Calu3 (cell line): ENCODE measurements around the gene DAPK3. TPM values are rescaled to one million over a fixed set of nuclear protein-coding genes. Genes with fewer than 3 reads are reported as not detected.
"Not testable (repeated sequence)": the region's sequence is repeated elsewhere in the genome, so short reads cannot be mapped to it uniquely, and the experiment has no call there.

Source experiments
- BruUV-seq: library from RNA; stranded (reverse); fragments of 400-500 nt; replicated peaks from 2 replicates; lab custom pipeline; 2021; lab: Mats Ljungman, UMichigan
- CTCF ChIA-PET: fragments of 300-600 bp; sonication (Branson Sonifier 250); formaldehyde crosslinking; loops from one replicate; lab custom pipeline; 2022; ENCODE audit warnings: antibody characterized with exemption; lab: Charles Lee
- DNase-seq: peaks from one replicate; pipeline ENCODE4 v3.0.0; 2022
- H3K27ac Mint-ChIP-seq: one replicate; pipeline ENCODE4 v1.8.0; 2022; ENCODE audit warnings: mixed read lengths; ENCODE audit not compliant: unreplicated experiment
- H3K27me3 Mint-ChIP-seq: one replicate; pipeline ENCODE4 v1.8.0; 2022; ENCODE audit warnings: mixed read lengths; ENCODE audit not compliant: unreplicated experiment
- H3K36me3 Mint-ChIP-seq: one replicate; pipeline ENCODE4 v1.8.0; 2022; ENCODE audit warnings: mild to moderate bottlenecking, moderate library complexity, mixed read lengths; ENCODE audit not compliant: insufficient read depth, unreplicated experiment
- H3K4me1 Mint-ChIP-seq: one replicate; pipeline ENCODE4 v1.8.0; 2022; ENCODE audit warnings: mild to moderate bottlenecking, low read depth, mixed read lengths; ENCODE audit not compliant: unreplicated experiment
- H3K4me3 Mint-ChIP-seq: one replicate; pipeline ENCODE4 v1.8.0; 2022; ENCODE audit warnings: mild to moderate bottlenecking, low read depth, moderate library complexity, mixed read lengths; ENCODE audit not compliant: unreplicated experiment
- H3K9me3 Mint-ChIP-seq: one replicate; pipeline ENCODE4 v1.8.0; 2022; ENCODE audit warnings: low read depth, mixed read lengths; ENCODE audit not compliant: unreplicated experiment
- intact Hi-C: fragments of 100-400 bp; cut with micrococcal nuclease; formaldehyde crosslinking; loops from one replicate; pipeline ENCODE4 v1.10.0; 2022; ENCODE audit not compliant: unreplicated experiment
- total RNA-seq: library from RNA; stranded (reverse); gene quantifications from 2 replicates; pipeline ENCODE4 v1.2.3, GENCODE V29; 2022
- TF ChIP-seq, protein P1 (sequence below): fragments of 200-600 bp; IDR thresholded peaks from one replicate; pipeline ENCODE4 v1.8.0; 2022; ENCODE audit warnings: antibody characterized with exemption; ENCODE audit not compliant: unreplicated experiment

Gene DAPK3
- total RNA-seq, 1 experiment from 2014 or later = 50.9 TPM

DNA sequence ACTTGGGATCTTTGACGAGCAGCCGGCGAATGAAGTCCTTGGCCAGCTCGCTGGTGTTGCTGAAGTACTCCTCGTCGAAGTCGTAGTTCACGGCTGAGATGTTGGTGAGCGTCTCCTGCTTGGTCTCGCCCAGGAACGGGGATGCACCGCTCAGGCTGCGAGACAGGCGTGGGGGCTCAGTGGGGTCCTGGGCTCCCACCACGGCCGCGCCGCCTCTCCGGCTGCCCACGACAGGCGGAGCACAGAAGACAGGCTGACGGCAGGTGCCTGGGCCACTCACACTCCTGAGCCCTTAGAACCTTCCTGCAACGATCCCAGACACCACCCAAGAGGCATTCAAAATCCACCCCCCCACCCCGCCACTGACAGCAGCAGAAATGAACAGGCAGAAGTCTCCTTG is 9.9 kb downstream of the DAPK3 start:
- intact Hi-C loops = no loop called here
- no TSS peak for BruUV-seq
- no peaks in the 10 kb centered on the region for H3K27me3 Mint-ChIP-seq
- TF ChIP-seq, protein P1, sequence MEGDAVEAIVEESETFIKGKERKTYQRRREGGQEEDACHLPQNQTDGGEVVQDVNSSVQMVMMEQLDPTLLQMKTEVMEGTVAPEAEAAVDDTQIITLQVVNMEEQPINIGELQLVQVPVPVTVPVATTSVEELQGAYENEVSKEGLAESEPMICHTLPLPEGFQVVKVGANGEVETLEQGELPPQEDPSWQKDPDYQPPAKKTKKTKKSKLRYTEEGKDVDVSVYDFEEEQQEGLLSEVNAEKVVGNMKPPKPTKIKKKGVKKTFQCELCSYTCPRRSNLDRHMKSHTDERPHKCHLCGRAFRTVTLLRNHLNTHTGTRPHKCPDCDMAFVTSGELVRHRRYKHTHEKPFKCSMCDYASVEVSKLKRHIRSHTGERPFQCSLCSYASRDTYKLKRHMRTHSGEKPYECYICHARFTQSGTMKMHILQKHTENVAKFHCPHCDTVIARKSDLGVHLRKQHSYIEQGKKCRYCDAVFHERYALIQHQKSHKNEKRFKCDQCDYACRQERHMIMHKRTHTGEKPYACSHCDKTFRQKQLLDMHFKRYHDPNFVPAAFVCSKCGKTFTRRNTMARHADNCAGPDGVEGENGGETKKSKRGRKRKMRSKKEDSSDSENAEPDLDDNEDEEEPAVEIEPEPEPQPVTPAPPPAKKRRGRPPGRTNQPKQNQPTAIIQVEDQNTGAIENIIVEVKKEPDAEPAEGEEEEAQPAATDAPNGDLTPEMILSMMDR = no peak
- DNase-seq = no peak
- H3K4me3 Mint-ChIP-seq = no peak overlapping the region
- no peaks in the 10 kb centered on the region for H3K9me3 Mint-ChIP-seq
- CTCF ChIA-PET = no interaction called here
- H3K27ac Mint-ChIP-seq = no peak overlapping the region
- H3K36me3 Mint-ChIP-seq = peaks cover 53% of the 10 kb centered on the region
- H3K4me1 Mint-ChIP-seq = no peaks in the 10 kb centered on the region

DNA sequence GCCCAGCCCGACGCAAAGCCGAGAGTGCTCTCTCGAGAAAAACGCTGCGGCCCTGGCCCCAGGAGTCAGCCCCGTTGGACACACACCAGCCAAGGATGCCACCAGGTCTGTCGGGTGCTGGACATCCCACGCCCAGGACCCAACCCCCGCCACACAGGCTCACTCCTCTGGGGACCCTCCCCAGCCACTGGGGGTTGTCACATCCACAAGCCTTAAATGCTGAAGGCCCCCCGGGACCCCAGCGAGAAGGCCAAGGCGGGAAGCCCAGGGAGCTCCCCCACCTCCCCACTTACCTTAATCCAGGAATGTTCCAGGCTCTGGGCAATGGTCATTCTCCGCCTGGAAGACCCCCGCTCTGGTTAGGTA is 11.2 kb downstream of the DAPK3 start:
- BruUV-seq = no TSS peak
- CTCF ChIA-PET = no interaction called here
- intact Hi-C loops = no loop called here
- DNase-seq = no peak
- no peak overlapping the region for H3K4me3 Mint-ChIP-seq
- H3K27ac Mint-ChIP-seq = no peak overlapping the region
- no peaks in the 10 kb centered on the region for H3K4me1 Mint-ChIP-seq
- TF ChIP-seq, protein P1 = no peak
- H3K36me3 Mint-ChIP-seq = peaks cover 60% of the 10 kb centered on the region
- no peaks in the 10 kb centered on the region for H3K27me3 Mint-ChIP-seq
- no peaks in the 10 kb centered on the region for H3K9me3 Mint-ChIP-seq

DNA sequence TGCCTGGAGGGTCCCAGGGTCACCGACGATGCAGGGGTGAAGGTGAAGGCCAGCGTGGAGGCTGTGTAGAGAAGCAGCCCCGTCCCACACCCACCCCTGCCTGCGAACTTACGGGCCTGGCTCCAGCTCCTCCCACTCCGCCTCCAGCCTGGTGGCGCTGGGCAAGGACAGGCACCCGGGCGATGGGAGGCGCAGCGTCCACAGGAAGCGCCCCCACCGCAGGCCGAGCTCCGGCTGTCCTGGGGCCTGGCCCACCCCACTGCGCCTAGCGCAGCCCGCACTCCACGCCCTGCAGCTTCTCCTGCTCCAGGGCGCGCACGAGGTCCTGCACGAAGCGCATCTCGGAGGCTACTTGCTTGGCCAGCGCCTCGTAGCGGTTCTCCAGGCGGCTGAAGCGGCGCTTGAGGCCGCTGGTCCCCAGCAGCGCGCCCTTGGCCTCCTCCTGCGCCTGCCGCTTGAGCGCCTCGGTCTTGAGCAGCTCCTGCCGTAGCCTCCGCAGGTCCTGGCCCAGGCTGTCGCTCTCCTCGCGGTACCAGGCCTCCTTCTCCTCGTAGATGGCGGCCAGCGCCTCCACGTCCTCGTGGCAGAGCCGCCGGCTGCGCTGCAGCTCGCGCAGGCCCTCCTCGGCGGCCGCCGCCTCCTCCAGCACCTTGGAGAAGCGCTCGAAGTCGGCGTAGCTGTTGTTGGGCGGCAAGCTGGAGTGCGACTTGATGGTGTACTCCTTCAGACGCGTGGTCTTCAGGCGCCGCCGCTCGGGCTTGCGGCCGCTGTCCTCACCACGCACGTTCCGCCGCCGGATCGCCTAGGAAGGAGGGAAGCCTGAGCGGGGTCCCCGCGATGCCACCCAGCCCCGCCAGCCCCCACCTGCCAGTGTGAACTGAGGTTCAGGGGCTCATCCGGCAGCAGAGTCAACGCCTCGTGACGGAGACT is 11.8 kb downstream of the DAPK3 start:
- CTCF ChIA-PET = no interaction called here
- Mint-ChIP-seq H3K4me3 (no peak overlapping the region), H3K36me3 (peaks cover 62% of the 10 kb centered on the region), H3K27me3 (no peaks in the 10 kb centered on the region), H3K9me3 (no peaks in the 10 kb centered on the region), H3K27ac (no peak overlapping the region), H3K4me1 (no peaks in the 10 kb centered on the region)
- DNase-seq = no peak
- TF ChIP-seq, protein P1 = no peak
- intact Hi-C loops = no loop called here
- no TSS peak for BruUV-seq

GRCh38 chr19:3955688-3956087 is 15.2 kb downstream of the DAPK3 start:
- no peak for DNase-seq
- no TSS peak for BruUV-seq
- no peak overlapping the region for H3K27ac Mint-ChIP-seq
- CTCF ChIA-PET = no interaction called here
- H3K4me3 Mint-ChIP-seq = no peak overlapping the region
- TF ChIP-seq, protein P1 = no peak
- no peaks in the 10 kb centered on the region for H3K27me3 Mint-ChIP-seq
- H3K4me1 Mint-ChIP-seq = no peaks in the 10 kb centered on the region
- intact Hi-C loops = no loop called here
- peaks cover 45% of the 10 kb centered on the region for H3K36me3 Mint-ChIP-seq
- H3K9me3 Mint-ChIP-seq = no peaks in the 10 kb centered on the region

DNA sequence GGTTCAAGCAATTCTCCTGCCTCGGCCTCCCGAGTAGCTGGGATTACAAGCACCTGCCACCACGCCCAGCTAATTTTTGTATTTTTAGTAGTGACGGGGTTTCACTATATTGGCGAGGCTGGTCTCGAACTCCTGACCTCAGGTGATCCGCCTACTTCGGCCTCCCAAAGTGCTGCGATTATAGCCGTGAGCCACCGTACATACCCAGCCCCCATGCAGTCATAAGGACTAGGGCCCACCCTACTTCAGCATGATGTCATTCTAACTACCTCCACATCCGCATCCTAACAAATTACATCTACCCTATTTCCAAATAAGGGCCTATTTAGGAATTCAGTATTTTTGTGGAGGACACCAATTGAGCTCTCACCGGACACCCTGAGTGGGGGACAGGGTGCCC is 15.6 kb downstream of the DAPK3 start:
- H3K27me3 Mint-ChIP-seq, CTCF ChIA-PET, DNase-seq, H3K27ac Mint-ChIP-seq, intact Hi-C loops, BruUV-seq, H3K9me3 Mint-ChIP-seq, H3K4me1 Mint-ChIP-seq, H3K4me3 Mint-ChIP-seq: not testable (repeated sequence)
- H3K36me3 Mint-ChIP-seq = peaks cover 44% of the 10 kb centered on the region
